ENCODE data around the gene HSP90AA1.

HSP90AA1 gene

DNA sequence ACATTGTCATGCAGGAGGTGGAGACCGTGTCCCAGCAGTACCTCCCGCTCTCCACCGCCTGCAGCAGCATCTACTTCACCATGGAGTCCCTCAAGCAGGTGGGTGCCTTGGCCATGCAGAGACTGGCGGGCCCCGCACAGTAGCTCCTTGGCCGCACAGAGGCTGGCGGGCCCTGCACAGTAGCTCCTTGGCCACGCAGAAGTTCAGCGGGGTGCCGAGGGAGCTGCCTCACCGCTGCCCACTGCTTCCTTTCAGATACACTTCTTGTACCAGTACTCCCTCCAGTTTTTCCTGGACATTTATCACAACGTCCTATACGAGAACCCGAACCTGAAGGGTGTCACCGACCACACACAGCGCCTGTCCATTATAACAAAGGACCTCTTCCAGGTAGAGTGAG lies 47.7 kb downstream of the HSP90AA1 start:
- no peak for DNase-seq (ENCODE audit: low spot score)

DNA sequence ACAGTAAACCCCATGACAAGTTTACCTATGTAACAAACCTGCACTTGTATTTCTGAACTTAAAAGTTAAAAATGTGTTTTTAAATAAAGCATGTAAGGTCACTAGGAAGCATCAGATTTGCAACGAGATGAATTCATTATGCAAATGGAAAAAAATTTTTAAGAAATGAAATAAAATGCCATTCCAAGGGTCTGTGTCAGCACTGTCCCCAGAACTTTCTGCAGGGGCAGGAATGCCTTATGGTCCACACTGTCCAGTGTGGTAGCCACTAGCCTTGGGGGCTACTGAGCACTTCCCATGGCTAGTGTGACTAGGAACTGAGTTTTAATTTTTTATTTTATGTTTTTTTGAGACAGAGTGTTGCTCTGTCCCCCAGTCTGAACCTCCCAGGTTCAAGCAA lies 49.2 kb downstream of the HSP90AA1 start:
- no peak for DNase-seq (ENCODE audit: low spot score)

DNA sequence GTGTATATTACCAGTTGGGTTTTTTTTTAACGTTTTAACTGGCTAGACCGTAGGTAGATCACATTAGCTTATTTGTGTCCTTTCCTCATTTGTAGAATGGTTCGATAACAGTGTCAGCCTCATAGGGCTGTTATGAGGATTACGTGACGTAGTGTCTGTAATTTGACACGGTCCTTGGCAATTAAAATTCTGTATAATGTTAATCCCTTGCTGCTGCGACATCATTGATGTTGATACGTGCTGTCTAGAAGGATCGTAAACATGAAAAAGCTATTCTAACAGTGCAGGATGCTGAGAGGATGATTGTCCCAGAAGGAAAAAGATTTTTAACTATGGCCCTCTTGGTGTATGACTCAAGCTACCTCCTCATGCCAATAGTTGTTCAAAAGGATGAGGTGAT lies 50.9 kb downstream of the HSP90AA1 start:
- no peak for DNase-seq (ENCODE audit: low spot score)

DNA sequence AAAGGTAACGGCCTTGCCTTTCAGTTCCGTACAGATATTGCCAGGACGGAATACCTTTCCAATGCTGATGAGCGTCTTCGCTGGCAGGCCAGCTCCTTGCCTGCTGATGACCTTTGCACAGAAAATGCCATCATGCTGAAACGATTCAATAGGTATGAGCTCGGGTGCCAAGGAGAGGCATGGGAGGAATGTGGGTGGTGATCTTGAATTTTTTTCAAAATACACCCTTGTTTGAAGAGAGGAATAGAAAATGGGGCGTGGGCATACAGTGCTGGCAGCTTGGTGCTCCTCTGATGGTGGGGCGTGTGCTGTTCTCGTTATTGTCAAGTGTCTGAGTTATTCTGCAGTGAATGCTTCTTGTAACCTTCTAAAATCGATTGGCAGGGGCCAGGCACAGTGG lies 52.5 kb downstream of the HSP90AA1 start:
- no peak for DNase-seq (ENCODE audit: low spot score)

DNA sequence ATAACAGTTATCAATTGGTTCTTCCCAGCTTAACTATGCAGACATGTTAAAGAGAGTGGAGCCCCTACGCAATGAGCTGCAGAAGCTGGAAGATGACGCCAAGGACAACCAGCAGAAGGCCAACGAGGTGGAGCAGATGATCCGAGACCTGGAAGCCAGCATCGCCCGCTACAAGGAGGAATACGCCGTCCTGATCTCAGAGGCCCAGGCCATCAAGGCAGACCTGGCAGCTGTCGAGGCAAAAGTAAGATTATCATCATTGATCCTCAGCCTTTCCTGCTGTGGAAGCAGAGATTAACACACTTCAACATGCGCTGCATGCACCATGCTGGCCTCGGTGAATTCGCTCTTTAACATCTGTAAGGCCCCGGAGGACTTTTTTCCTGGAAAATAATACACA lies 53.6 kb downstream of the HSP90AA1 start:
- DNase-seq (ENCODE audit: low spot score) = no peak

Data from AG08395 (cell line).